ENCODE results near the gene PNMA6E.

DNA sequence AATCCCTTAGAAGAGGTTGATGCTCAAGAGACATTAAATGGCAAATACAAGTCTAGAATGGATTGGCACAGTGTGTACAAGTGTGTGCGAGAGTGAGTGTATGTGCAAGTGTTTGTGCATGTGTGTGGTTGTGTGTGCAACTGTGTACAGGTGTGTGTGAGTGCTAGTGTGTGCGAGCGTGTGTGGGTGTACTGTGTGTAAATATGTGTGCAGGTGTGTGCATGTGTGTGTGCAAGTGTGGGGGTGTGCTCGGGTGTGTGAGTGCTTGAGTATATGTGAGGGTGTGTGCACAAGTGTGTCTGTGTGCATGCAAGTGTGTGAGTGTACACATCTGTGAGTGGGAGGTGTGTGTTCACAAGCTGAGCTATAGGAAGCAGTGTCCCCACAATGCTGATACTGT lies 38.8 kb upstream of the PNMA6E start:
- TF ChIP-seq, protein P1, sequence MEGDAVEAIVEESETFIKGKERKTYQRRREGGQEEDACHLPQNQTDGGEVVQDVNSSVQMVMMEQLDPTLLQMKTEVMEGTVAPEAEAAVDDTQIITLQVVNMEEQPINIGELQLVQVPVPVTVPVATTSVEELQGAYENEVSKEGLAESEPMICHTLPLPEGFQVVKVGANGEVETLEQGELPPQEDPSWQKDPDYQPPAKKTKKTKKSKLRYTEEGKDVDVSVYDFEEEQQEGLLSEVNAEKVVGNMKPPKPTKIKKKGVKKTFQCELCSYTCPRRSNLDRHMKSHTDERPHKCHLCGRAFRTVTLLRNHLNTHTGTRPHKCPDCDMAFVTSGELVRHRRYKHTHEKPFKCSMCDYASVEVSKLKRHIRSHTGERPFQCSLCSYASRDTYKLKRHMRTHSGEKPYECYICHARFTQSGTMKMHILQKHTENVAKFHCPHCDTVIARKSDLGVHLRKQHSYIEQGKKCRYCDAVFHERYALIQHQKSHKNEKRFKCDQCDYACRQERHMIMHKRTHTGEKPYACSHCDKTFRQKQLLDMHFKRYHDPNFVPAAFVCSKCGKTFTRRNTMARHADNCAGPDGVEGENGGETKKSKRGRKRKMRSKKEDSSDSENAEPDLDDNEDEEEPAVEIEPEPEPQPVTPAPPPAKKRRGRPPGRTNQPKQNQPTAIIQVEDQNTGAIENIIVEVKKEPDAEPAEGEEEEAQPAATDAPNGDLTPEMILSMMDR (IDR thresholded peaks at IDR 0.05) = no peak
- TF ChIP-seq POLR2A (IDR thresholded peaks at IDR 0.05) = no peak

Data from vagina (tissue), 2 donors.